ENCODE data around the gene UBE2G1. TPM values are rescaled to one million over a fixed set of nuclear protein-coding genes. Genes with fewer than 3 reads are reported as not detected.

UBE2G1 gene
- total and polyA plus RNA-seq, 2 of the 8 experiments (the other 6 are each of a cell fraction or from before 2014, with no cell fraction given), result 73.9 to 170 TPM

- WGBS, 2 experiments (ENCODE audit: extremely low coverage in 1 of 2, insufficient coverage in 1 of 2, insufficient read length in 1 of 2, insufficient replicate concordance in 2 of 2, low coverage in 1 of 2, low lambda C conversion rate in 2 of 2, missing lambda C conversion rate in 1 of 2), result 90% methylated on average over 5 of the region's 5 CpGs; no CpG with 5 or more reads in 1 of the 2 experiments
- ChIA-PET POLR2A (ENCODE audit: partially characterized antibody) (interaction anchor here (0.6 to 3.7 kb wide), 2 partner anchors 10 to 49 kb away, joined by 3 to 19 read pairs; no protein-coding TSS in a partner anchor), CTCF (ENCODE audit: partially characterized antibody) (interaction anchor here (0.7 to 1.9 kb wide), 5 partner anchors 28 to 64 kb away, joined by 3 to 6 read pairs (median 3); no protein-coding TSS in a partner anchor)
- Histone ChIP-seq H2BK20ac (ENCODE audit: low read length) (no peak overlapping the region), H2AK5ac (ENCODE audit: low read depth, low read length) (0 out of 2 replicates have a peak overlapping the region, but pooled peaks have one; percentile 53), H4K5ac (ENCODE audit: insufficient read length, low read depth, low read length) (no peak overlapping the region), H3K79me2 (ENCODE audit: control insufficient read depth in 1 of 2, insufficient read depth in 2 of 2, low read length in 2 of 2) (peaks cover 14 to 30% of the 10 kb centered on the region in 2 experiments), H2AFZ (ENCODE audit: low read length) (peak overlapping the region; percentile 57), H3K23ac (ENCODE audit: insufficient read length) (no peak overlapping the region), H3K36me3 (ENCODE audit: control insufficient read depth in 2 of 4, insufficient read depth in 4 of 4, low read length in 3 of 4) (peaks cover 0 to under 1% (median 0%) of the 10 kb centered on the region in 4 experiments; a peak in 1 of 8 replicates), H3K18ac (ENCODE audit: extremely low read depth, low read length) (no peak overlapping the region; the same call in 1 of the 2 replicates), H3K56ac (replicated peaks; ENCODE audit: insufficient read length, low read depth, low read length) (no peak overlapping the region), H4K91ac (replicated peaks; ENCODE audit: insufficient read length, low read length) (no peak overlapping the region), H4K8ac (ENCODE audit: extremely low read depth, insufficient read depth, low read length) (no peak overlapping the region), H3K4ac (replicated peaks; ENCODE audit: insufficient read length, low read depth, low read length) (no peak overlapping the region), H3K4me1 (replicated peaks in 1 of 4; ENCODE audit: control insufficient read depth in 3 of 4, insufficient read depth in 4 of 4, low read length in 3 of 4) (peaks cover 0 to 5% (median 2%) of the 10 kb centered on the region in 4 experiments; a peak in 2 of 7 replicates), H3K27ac (ENCODE audit: low read depth, low read length) (no peak overlapping the region), H2BK5ac (ENCODE audit: low read depth, low read length) (no peak overlapping the region), H3K4me2 (ENCODE audit: insufficient read depth in 1 of 2, low read depth in 2 of 2, low read length in 2 of 2) (no peak overlapping the region), H4K20me1 (replicated peaks in 1 of 2; ENCODE audit: control insufficient read depth in 1 of 2, insufficient read depth in 2 of 2, low read length in 2 of 2) (peaks cover under 1 to 1% of the 10 kb centered on the region in 2 experiments), H3K9ac (replicated peaks in 1 of 4; ENCODE audit: extremely low read depth in 1 of 4, low read depth in 3 of 4, low read length in 3 of 4) (no peak overlapping the region), H3K27me3 (replicated peaks in 1 of 4; ENCODE audit: control insufficient read depth in 3 of 4, extremely low read depth in 1 of 4, insufficient read depth in 3 of 4, low read length in 3 of 4) (no peaks in the 10 kb centered on the region), H2BK120ac (replicated peaks; ENCODE audit: low read depth, low read length) (no peak overlapping the region), H3K4me3 (ENCODE audit: extremely low read depth in 1 of 4, insufficient read depth in 2 of 4, low read depth in 3 of 4, low read length in 4 of 4) (no peak overlapping the region), H2BK12ac (ENCODE audit: low read depth, low read length) (peak overlapping the region; percentile 68; the same call in 1 of the 2 replicates), H3K9me3 (ENCODE audit: insufficient read depth in 2 of 2, low read depth in 1 of 2, low read length in 1 of 2) (no peaks in the 10 kb centered on the region), H2BK15ac (ENCODE audit: low read length) (no peak overlapping the region), H3K79me1 (ENCODE audit: low read depth, low read length) (no peaks in the 10 kb centered on the region), H3K23me2 (ENCODE audit: low read depth, low read length) (peaks cover 5% of the 10 kb centered on the region; the same call in 1 of the 2 replicates), H3K14ac (ENCODE audit: insufficient read length) (no peak overlapping the region)
- FAIRE-seq (no peak), DNase-seq (ENCODE audit: low read depth in 1 of 2, low spot score in 2 of 2) (no peak)
- no peak for TF ChIP-seq POU5F1 (IDR thresholded peaks at IDR 0.05; ENCODE audit: low read depth, low read length)
Observed at GRCh38 chr17:4368341-4368740, 1.9 kb upstream of the UBE2G1 start.

Data from H1 (cell line).